NCI-H146 treated with DMSO at 0.1 percent for 48 hours (cell line): ENCODE measurements around the gene PCDHGA1.
"Not testable (repeated sequence)": the region's sequence is repeated elsewhere in the genome, so short reads cannot be mapped to it uniquely, and the experiment has no call there.

Experiments used
- DNase-seq: peaks from one replicate; lab custom pipeline; 2025; ENCODE audit not compliant: unreplicated experiment; lab: John Stamatoyannopoulos, UW

Gene PCDHGA1

DNA sequence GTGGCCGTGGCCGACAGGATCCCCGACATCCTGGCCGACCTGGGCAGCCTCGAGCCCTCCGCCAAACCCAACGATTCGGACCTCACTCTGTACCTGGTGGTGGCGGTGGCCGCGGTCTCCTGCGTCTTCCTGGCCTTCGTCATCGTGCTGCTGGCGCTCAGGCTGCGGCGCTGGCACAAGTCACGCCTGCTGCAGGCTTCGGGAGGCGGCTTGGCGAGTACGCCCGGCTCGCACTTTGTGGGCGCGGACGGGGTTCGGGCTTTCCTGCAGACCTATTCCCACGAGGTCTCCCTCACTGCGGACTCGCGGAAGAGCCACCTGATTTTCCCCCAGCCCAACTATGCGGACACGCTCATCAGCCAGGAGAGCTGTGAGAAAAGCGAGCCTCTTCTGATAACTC is 15.7 kb downstream of the PCDHGA1 start:
- DNase-seq = not testable (repeated sequence)

DNA sequence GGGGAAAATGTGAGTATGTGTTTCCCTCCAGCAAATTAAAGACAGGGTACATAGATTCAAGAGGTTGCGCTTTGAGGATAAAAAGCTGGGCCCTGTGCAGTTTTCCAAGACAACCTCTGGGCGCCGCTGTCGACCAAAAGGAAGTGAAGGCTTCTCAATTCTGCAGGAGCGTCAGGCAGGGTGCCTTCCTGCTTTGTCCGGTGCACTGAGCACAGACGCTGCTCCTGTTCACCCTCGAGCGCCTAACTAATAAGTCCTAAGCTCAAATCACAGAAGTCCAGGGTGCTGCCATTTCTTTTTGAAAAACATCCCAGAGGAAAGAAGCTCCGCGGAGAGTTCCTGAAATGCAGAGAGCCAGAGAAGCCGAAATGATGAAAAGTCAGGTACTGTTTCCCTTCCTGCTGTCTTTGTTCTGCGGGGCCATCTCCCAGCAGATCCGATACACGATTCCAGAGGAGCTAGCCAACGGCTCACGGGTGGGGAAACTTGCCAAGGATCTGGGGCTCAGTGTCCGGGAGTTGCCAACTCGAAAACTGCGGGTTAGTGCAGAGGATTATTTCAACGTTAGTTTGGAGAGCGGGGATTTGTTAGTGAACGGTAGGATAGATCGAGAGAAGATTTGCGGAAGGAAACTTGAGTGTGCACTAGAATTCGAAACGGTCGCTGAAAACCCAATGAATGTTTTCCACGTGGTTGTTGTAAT is 19.8 kb downstream of the PCDHGA1 start, which contains the start of gene PCDHGB1:
PCDHGB1 (plus strand) TSS at position 183 of the 703 bp plus-strand sequence; CDS start at position 345, 162 bp downstream.
- peak; percentile 50 for DNase-seq

DNA sequence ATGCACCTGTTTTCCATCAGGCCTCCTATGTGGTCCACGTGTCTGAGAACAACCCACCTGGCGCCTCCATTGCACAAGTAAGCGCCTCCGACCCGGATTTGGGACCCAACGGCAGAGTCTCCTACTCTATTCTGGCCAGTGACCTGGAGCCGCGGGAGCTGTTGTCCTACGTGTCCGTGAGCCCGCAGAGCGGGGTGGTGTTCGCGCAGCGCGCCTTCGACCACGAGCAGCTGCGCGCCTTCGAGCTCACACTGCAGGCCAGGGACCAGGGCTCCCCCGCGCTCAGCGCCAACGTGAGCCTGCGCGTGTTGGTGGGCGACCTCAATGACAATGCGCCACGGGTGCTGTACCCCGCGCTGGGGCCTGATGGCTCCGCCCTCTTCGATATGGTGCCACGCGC is 21.3 kb downstream of the PCDHGA1 start:
- no peak for DNase-seq

- no peak for DNase-seq
Measured at GRCh38 chr5:141354900-141355469, 24.7 kb downstream of the PCDHGA1 start, which contains the start of gene PCDHGA4. Gene PCDHGA4, plus strand, starts transcription at chr5:141355021. Its CDS starts 87 bp downstream, at chr5:141355108.

GRCh38 chr5:141355641-141356040 is 25.3 kb downstream of the PCDHGA1 start:
- DNase-seq = no peak

DNA sequence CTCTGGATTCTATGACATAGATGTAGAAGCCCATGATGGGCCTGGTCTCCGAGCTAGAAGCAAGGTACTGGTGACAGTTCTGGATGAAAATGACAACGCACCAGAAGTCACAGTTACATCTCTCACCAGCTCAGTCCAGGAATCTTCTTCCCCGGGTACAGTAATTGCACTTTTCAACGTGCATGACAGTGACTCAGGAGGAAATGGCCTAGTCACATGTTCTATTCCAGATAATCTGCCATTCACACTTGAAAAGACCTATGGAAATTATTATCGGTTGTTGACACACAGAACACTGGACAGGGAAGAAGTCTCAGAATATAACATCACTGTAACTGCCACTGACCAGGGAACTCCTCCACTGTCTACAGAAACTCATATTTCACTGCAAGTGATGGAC is 25.8 kb downstream of the PCDHGA1 start:
- DNase-seq = no peak

- no peak for DNase-seq
Measured at GRCh38 chr5:141356950-141357349, 26.6 kb downstream of the PCDHGA1 start.

GRCh38 chr5:141359790-141360426 is 29.6 kb downstream of the PCDHGA1 start, which contains the start of gene PCDHGB2:
Gene PCDHGB2, plus strand, starts transcription at chr5:141359994. Its CDS starts 142 bp downstream, at chr5:141360136.
- no peak for DNase-seq

- DNase-seq = no peak
Measured at GRCh38 chr5:141360685-141361084, 30.4 kb downstream of the PCDHGA1 start.

DNA sequence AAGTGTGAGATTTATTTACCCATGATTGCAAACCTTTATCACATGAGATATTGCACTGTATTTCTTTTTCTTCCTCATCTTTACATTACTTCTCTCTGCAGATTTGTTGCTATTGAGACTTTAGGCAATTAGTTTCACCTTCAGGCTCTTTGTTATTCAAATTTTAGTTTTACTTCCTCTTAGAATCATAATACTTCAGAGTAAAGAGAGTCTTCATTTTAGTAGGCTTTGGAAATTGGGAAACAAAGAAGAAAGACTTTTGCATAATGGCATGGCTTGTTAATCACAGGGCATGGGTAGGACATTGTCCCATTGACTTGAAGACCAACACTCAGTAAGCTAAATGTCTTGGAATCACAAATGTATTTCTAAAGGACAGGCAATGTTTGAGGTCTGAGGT is 32.4 kb downstream of the PCDHGA1 start:
- no peak for DNase-seq

- DNase-seq = no peak
Measured at GRCh38 chr5:141363952-141364660, 33.8 kb downstream of the PCDHGA1 start, which contains the start of gene PCDHGA5. Gene PCDHGA5, plus strand, starts transcription at chr5:141364162. Its CDS starts 169 bp downstream, at chr5:141364331.

DNA sequence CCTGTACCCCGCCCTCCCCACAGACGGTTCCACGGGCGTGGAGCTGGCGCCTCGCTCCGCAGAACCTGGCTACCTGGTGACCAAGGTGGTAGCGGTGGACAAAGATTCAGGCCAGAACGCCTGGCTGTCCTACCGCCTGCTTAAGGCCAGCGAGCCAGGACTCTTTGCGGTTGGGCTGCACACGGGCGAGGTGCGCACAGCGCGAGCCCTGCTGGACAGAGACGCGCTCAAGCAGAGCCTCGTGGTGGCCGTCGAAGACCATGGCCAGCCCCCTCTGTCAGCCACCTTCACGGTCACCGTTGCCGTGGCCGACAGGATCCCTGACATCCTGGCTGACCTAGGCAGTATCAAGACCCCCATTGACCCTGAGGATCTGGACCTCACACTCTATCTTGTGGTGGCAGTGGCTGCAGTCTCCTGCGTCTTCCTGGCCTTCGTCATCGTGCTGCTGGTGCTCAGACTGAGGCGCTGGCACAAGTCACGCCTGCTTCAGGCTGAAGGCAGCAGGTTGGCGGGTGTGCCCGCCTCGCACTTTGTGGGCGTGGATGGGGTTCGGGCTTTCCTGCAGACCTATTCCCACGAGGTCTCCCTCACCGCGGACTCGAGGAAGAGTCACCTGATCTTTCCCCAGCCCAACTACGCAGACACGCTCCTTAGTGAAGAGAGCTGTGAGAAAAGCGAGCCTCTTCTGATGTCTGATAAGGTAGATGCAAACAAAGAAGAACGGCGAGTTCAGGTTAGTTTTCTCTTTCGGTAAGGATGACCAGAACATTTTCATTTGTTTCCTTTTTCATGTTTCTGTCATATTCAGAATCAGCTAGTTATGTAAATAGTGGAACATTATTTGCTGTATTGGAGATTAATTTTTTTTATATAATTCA is 35.9 kb downstream of the PCDHGA1 start:
- no peak for DNase-seq

DNA sequence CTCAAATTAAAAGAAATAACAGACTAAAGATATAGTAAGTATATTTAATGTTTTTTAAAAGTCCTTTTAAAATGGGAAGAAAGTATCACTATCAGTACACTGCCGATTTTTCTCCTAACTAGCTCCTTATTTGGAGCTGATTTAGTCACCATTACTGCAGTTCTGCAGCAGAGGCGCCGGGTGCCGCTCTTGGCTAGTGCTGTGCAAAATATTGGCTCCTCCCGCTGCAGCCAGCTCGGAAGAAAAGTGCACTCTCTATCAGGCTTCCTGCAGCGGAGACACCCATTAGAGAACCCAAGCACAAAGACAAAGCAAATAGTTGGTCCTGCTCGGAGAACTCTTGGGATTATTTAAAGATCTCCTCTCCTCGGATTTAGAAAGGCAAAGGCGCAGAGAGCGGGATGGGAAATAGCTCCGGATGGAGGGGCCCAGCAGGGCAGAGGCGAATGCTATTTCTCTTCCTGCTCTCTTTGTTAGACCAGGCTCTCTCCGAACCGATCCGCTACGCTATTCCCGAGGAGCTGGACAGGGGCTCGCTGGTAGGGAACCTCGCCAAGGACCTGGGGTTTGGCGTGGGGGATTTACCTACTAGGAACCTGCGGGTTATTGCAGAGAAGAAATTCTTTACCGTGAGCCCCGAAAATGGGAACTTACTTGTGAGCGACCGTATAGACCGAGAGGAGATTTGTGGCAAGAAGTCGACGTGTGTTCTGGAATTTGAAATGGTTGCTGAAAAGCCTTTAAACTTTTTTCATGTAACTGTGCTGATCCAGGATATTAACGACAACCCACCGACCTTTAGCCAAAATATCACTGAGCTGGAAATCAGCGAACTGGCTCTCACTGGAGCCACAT is 39.9 kb downstream of the PCDHGA1 start, which contains the start of gene PCDHGB3:
PCDHGB3 (plus strand) TSS at position 249 of the 855 bp plus-strand sequence; CDS start at position 402, 153 bp downstream.
- no peak for DNase-seq

- no peak for DNase-seq
Measured at GRCh38 chr5:141371572-141372475, 41.5 kb downstream of the PCDHGA1 start.

GRCh38 chr5:141373673-141374317 is 43.5 kb downstream of the PCDHGA1 start, which contains the start of gene PCDHGA6:
Gene PCDHGA6, plus strand, starts transcription at chr5:141373891. Its CDS starts 193 bp downstream, at chr5:141374084.
- DNase-seq = no peak

DNA sequence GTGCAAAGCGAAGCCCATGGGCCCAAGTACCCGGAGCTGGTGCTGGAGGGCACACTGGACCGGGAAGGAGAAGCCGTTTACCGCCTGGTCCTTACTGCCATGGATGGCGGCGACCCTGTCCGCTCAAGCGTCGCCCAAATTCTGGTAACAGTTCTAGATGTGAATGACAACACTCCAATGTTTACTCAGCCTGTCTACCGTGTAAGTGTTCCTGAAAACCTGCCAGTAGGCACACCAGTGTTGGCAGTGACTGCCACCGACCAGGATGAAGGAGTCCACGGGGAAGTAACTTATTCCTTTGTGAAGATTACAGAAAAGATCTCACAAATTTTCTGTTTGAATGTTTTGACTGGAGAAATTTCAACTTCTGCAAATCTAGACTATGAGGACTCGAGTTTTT is 44.3 kb downstream of the PCDHGA1 start:
- DNase-seq = no peak

DNA sequence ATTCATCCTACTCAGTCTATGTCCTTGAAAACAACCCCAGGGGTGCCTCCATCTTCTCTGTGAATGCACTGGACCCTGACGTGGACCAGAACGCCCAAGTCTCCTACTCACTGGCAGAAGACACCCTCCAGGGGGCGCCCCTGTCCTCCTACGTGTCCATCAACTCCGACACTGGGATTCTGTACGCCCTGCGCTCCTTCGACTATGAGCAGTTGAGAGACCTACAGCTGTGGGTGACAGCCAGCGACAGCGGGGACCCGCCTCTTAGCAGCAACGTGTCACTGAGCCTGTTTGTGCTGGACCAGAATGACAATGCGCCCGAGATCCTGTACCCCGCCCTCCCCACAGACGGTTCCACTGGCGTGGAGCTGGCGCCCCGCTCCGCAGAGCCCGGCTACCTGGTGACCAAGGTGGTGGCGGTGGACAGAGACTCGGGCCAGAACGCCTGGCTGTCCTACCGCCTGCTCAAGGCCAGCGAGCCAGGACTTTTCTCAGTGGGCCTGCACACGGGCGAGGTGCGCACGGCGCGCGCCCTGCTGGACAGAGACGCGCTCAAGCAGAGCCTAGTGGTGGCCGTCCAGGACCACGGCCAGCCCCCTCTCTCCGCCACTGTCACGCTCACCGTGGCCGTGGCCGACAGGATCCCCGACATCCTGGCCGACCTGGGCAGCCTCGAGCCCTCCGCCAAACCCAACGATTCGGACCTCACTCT is 45.3 kb downstream of the PCDHGA1 start:
- not testable (repeated sequence) for DNase-seq
